OCI-LY7 (cell line): ENCODE measurements around the gene FSTL1. TPM values are rescaled to one million over a fixed set of nuclear protein-coding genes. Genes with fewer than 3 reads are reported as not detected.

Experiments
- BruUV-seq: library from RNA; stranded (reverse); fragments of 400-500 nt; replicated peaks from 2 replicates; lab custom pipeline; 2021; lab: Mats Ljungman, UMichigan
- CTCF ChIA-PET: fragments of 300-600 bp; sonication (Branson Sonifier 250); formaldehyde crosslinking; loops from one replicate; lab custom pipeline; 2022; ENCODE audit warnings: antibody characterized with exemption; ENCODE audit not compliant: unreplicated experiment; lab: Charles Lee
- POLR2A ChIA-PET: fragments of 300-600 bp; sonication (Branson Sonifier 250); formaldehyde crosslinking; loops from one replicate; lab custom pipeline; 2022; ENCODE audit warnings: antibody characterized with exemption; lab: Charles Lee
- DNase-seq: peaks from one replicate; pipeline ENCODE4 v3.0.0-alpha.2; 2015; ENCODE audit warnings: low spot score
- H2AFZ ChIP-seq: fragments of 200-600 bp; sonication (generic), shearing (Covaris generic); 2 replicates; pipeline ENCODE4 v1.6.1; 2014; ENCODE audit warnings: mild to moderate bottlenecking, antibody characterized with exemption, low read length, moderate library complexity
- H3K27ac ChIP-seq: fragments of 200-600 bp; sonication (generic); 2 replicates; pipeline ENCODE4 v1.5.1; 2014; ENCODE audit warnings: mixed run types, low read depth, mild to moderate bottlenecking, moderate library complexity, low read length, inconsistent platforms; ENCODE audit not compliant: poor library complexity, severe bottlenecking
- H3K36me3 ChIP-seq: fragments of 200-600 bp; sonication (generic); 2 replicates; pipeline ENCODE4 v1.6.1; 2014; ENCODE audit warnings: mild to moderate bottlenecking, antibody characterized with exemption, low read length, moderate library complexity, mixed read lengths; ENCODE audit not compliant: insufficient read depth
- H3K4me1 ChIP-seq: fragments of 200-600 bp; sonication (generic); 2 replicates; pipeline ENCODE4 v1.5.1; 2014; ENCODE audit warnings: mild to moderate bottlenecking, low read length; ENCODE audit not compliant: insufficient read depth, poor library complexity, severe bottlenecking
- H3K4me2 ChIP-seq: fragments of 200-600 bp; sonication (generic); 2 replicates; pipeline ENCODE4 v1.6.1; 2014; ENCODE audit warnings: mild to moderate bottlenecking, low read length
- H3K4me3 ChIP-seq: fragments of 200-600 bp; sonication (generic); 2 replicates; pipeline ENCODE4 v1.5.1; 2014; ENCODE audit warnings: mild to moderate bottlenecking, low read depth, low read length; ENCODE audit not compliant: poor library complexity, severe bottlenecking
- H3K79me2 ChIP-seq: fragments of 200-600 bp; sonication (generic); 2 replicates; pipeline ENCODE4 v1.6.1; 2016; ENCODE audit warnings: low read depth, mild to moderate bottlenecking, low read length, moderate library complexity, mixed read lengths; ENCODE audit not compliant: insufficient read depth
- H3K9me2 ChIP-seq: fragments of 200-600 bp; sonication (generic); 2 replicates; pipeline ENCODE4 v1.6.1; 2016; ENCODE audit warnings: mild to moderate bottlenecking, low read length, mixed read lengths; ENCODE audit not compliant: insufficient read depth
- H3K9me3 ChIP-seq: fragments of 200-600 bp; sonication (generic); 2 replicates; pipeline ENCODE4 v1.6.1; 2014; ENCODE audit warnings: mild to moderate bottlenecking, mixed run types, low read length, mixed read lengths
- H4K20me1 ChIP-seq: fragments of 200-600 bp; sonication (generic); 2 replicates; pipeline ENCODE4 v1.6.1; 2014; ENCODE audit warnings: mild to moderate bottlenecking, antibody characterized with exemption, low read length, moderate library complexity, mixed read lengths; ENCODE audit not compliant: insufficient read depth
- CTCF ChIP-seq: fragments of 200-600 bp; sonication (generic); conservative IDR thresholded peaks from 2 replicates; pipeline ENCODE4 v1.5.1; 2014; ENCODE audit warnings: mild to moderate bottlenecking, antibody characterized with exemption, low read length, moderate library complexity, mixed read lengths
- EZH2phosphoT487 ChIP-seq: fragments of 200-600 bp; sonication (generic); IDR thresholded peaks from 2 replicates; pipeline ENCODE4 v1.6.1; 2018; ENCODE audit warnings: low read depth, borderline replicate concordance, mild to moderate bottlenecking, mixed run types, antibody characterized with exemption, low read length, moderate library complexity, mixed read lengths
- intact Hi-C: fragments of 100-400 bp; cut with micrococcal nuclease; formaldehyde crosslinking; loops from one replicate; pipeline ENCODE4 v1.10.0; 2022; ENCODE audit not compliant: unreplicated experiment
- total RNA-seq, 2 experiments: library from RNA; depleted of rRNA in 1 of 2; stranded (reverse); fragments of >200 nt in 1 of 2; shearing (Covaris generic) in 1 of 2; gene quantifications; 2 replicates each; pipeline ENCODE4 v1.2.3, GENCODE V29; 2014 to 2022

Gene FSTL1
- total RNA-seq, 2 experiments from 2014 or later: 0.09 to 0.74 TPM

- ChIA-PET CTCF (no interaction called here), POLR2A (interaction anchor here (0.5 to 0.7 kb wide), 3 partner anchors 81 to 948 kb away, joined by 3 read pairs; no protein-coding TSS in a partner anchor)
- intact Hi-C loops: no loop called here
Observed at GRCh38 chr3:120470870-120471269, 20.1 kb upstream of the FSTL1 start.

GRCh38 chr3:120469882-120470301, 19.1 kb upstream of the FSTL1 start:
- H2AFZ ChIP-seq: no peak overlapping the region

More at GRCh38 chr3:120470870-120471269, 20.1 kb upstream of the FSTL1 start:
- no peaks in the 10 kb centered on the region for H3K79me2 ChIP-seq
- no peaks in the 10 kb centered on the region for H4K20me1 ChIP-seq
- H2AFZ ChIP-seq: no peak overlapping the region
- DNase-seq: no peak
- H3K36me3 ChIP-seq: no peaks in the 10 kb centered on the region
- TF ChIP-seq CTCF (no peak), EZH2phosphoT487 (no peak)
- H3K9me2 ChIP-seq: no peaks in the 10 kb centered on the region
- H3K4me3 ChIP-seq: no peak overlapping the region
- BruUV-seq: no TSS peak
- no peak overlapping the region for H3K4me2 ChIP-seq
- no peak overlapping the region for H3K27ac ChIP-seq
- no peaks in the 10 kb centered on the region for H3K9me3 ChIP-seq
- no peaks in the 10 kb centered on the region for H3K4me1 ChIP-seq

More at GRCh38 chr3:120469882-120470301, 19.1 kb upstream of the FSTL1 start:
- no peaks in the 10 kb centered on the region for H3K4me1 ChIP-seq
- no peak overlapping the region for H3K27ac ChIP-seq
- no TSS peak for BruUV-seq
- no peaks in the 10 kb centered on the region for H4K20me1 ChIP-seq
- no peaks in the 10 kb centered on the region for H3K9me3 ChIP-seq
- no peaks in the 10 kb centered on the region for H3K9me2 ChIP-seq
- DNase-seq: no peak
- H3K36me3 ChIP-seq: no peaks in the 10 kb centered on the region
- H3K79me2 ChIP-seq: no peaks in the 10 kb centered on the region
- intact Hi-C loops: no loop called here
- TF ChIP-seq EZH2phosphoT487: no peak
- no peak for TF ChIP-seq CTCF
- H3K4me2 ChIP-seq: no peak overlapping the region
- CTCF ChIA-PET: no interaction called here
- H3K4me3 ChIP-seq: no peak overlapping the region
- POLR2A ChIA-PET: interaction anchor here (0.7 kb wide), 1 partner anchor 192 kb away, joined by 3 read pairs; no protein-coding TSS in a partner anchor
